ENCODE data around the gene C6orf15.

DNA sequence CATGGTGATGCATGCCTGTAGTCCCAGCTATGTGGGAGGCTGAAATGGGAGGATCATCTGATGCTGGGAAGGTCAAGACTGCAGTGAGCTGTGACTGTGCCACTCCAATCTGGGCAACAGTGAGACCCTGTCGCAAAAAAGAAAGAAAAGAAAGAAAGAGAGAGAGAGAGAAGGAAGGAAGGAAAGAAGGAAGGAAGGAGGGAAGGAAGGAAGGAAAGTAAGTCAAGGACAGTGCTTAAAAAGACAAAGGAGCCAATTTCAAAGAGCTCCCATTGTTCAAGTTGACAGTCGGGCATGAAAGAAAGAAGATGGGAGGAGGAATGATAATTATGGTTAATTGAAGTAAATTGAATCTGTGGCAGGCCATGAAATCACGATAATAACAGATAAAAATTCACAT lies 16.2 kb downstream of the C6orf15 start:
- TF ChIP-seq, protein P1, sequence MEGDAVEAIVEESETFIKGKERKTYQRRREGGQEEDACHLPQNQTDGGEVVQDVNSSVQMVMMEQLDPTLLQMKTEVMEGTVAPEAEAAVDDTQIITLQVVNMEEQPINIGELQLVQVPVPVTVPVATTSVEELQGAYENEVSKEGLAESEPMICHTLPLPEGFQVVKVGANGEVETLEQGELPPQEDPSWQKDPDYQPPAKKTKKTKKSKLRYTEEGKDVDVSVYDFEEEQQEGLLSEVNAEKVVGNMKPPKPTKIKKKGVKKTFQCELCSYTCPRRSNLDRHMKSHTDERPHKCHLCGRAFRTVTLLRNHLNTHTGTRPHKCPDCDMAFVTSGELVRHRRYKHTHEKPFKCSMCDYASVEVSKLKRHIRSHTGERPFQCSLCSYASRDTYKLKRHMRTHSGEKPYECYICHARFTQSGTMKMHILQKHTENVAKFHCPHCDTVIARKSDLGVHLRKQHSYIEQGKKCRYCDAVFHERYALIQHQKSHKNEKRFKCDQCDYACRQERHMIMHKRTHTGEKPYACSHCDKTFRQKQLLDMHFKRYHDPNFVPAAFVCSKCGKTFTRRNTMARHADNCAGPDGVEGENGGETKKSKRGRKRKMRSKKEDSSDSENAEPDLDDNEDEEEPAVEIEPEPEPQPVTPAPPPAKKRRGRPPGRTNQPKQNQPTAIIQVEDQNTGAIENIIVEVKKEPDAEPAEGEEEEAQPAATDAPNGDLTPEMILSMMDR (IDR thresholded peaks at IDR 0.05): no peak
- no peak for TF ChIP-seq POLR2A (IDR thresholded peaks at IDR 0.05; ENCODE audit: low read depth)
- no peak for TF ChIP-seq EP300 (IDR thresholded peaks at IDR 0.05)
- TF ChIP-seq POLR2AphosphoS5 (IDR thresholded peaks at IDR 0.05): no peak
